HEK293 (cell line): ENCODE results near the gene SETD1B.
A peak's percentile ranks its signal among the peaks of the same experiment; 100 is the strongest.

Source experiments
- PATZ1 ChIP-seq: fragments of 450-650 bp; formaldehyde crosslinking; IDR thresholded peaks from 2 replicates; pipeline ENCODE4 v1.5.1; 2016; ENCODE audit warnings: missing biosample characterization, missing genetic modification characterization
- PRDM10 ChIP-seq: fragments of 450-650 bp; formaldehyde crosslinking; IDR thresholded peaks from 2 replicates; pipeline ENCODE4 v1.5.1; 2016; ENCODE audit warnings: missing biosample characterization, missing genetic modification characterization
- RBAK ChIP-seq: fragments of 450-650 bp; formaldehyde crosslinking; IDR thresholded peaks from 2 replicates; pipeline ENCODE4 v1.5.1; 2016; ENCODE audit warnings: missing biosample characterization, missing genetic modification characterization
- SP7 ChIP-seq: fragments of 450-650 bp; formaldehyde crosslinking; IDR thresholded peaks from 2 replicates; pipeline ENCODE4 v1.5.1; 2016; ENCODE audit warnings: missing biosample characterization, missing genetic modification characterization
- ZBTB8A ChIP-seq: fragments of 450-650 bp; formaldehyde crosslinking; IDR thresholded peaks from 2 replicates; pipeline ENCODE4 v1.5.1; 2016; ENCODE audit warnings: missing biosample characterization, missing genetic modification characterization
- ZFHX2 ChIP-seq: fragments of 450-650 bp; formaldehyde crosslinking; conservative IDR thresholded peaks from 2 replicates; pipeline ENCODE4 v1.5.1; 2016; ENCODE audit warnings: missing biosample characterization, missing genetic modification characterization
- ZNF18 ChIP-seq: fragments of 450-650 bp; formaldehyde crosslinking; IDR thresholded peaks from 2 replicates; pipeline ENCODE4 v1.5.1; 2016; ENCODE audit warnings: missing biosample characterization, missing genetic modification characterization
- ZNF2 ChIP-seq: fragments of 450-650 bp; formaldehyde crosslinking; IDR thresholded peaks from 2 replicates; pipeline ENCODE4 v1.5.1; 2016; ENCODE audit warnings: missing biosample characterization, missing genetic modification characterization
- ZNF23 ChIP-seq: fragments of 450-650 bp; formaldehyde crosslinking; IDR thresholded peaks from 2 replicates; pipeline ENCODE4 v1.5.1; 2016; ENCODE audit warnings: missing biosample characterization, missing genetic modification characterization, borderline replicate concordance
- ZNF366 ChIP-seq: fragments of 450-650 bp; formaldehyde crosslinking; conservative IDR thresholded peaks from 2 replicates; pipeline ENCODE4 v1.5.1; 2016; ENCODE audit warnings: missing biosample characterization, missing genetic modification characterization
- ZNF510 ChIP-seq: fragments of 450-650 bp; formaldehyde crosslinking; IDR thresholded peaks from 2 replicates; pipeline ENCODE4 v1.5.1; 2018; ENCODE audit warnings: mild to moderate bottlenecking, missing genetic modification characterization, missing biosample characterization; ENCODE audit not compliant: insufficient replicate concordance
- ZNF561 ChIP-seq: fragments of 450-650 bp; IDR thresholded peaks from 2 replicates; pipeline ENCODE4 v1.5.1; 2018; ENCODE audit warnings: missing biosample characterization, missing genetic modification characterization, borderline replicate concordance
- ZNF629 ChIP-seq: fragments of 450-650 bp; formaldehyde crosslinking; IDR thresholded peaks from 2 replicates; pipeline ENCODE4 v1.5.1; 2017; ENCODE audit warnings: missing biosample characterization, missing genetic modification characterization
- ZNF664 ChIP-seq: fragments of 450-650 bp; formaldehyde crosslinking; IDR thresholded peaks from 2 replicates; pipeline ENCODE4 v1.5.1; 2016; ENCODE audit warnings: missing biosample characterization, missing genetic modification characterization
- TF ChIP-seq, protein P1 (sequence below): fragments of 450-650 bp; formaldehyde crosslinking; optimal IDR thresholded peaks from 2 replicates; pipeline ENCODE3; 2016; ENCODE audit warnings: missing biosample characterization, mild to moderate bottlenecking, missing genetic modification characterization
- TF ChIP-seq, protein P2 (sequence below): fragments of 450-650 bp; IDR thresholded peaks from 2 replicates; pipeline ENCODE4 v1.5.1; 2018; ENCODE audit warnings: missing biosample characterization, missing genetic modification characterization
- TF ChIP-seq, protein P3 (sequence below): fragments of 450-650 bp; formaldehyde crosslinking; conservative IDR thresholded peaks from 2 replicates; pipeline ENCODE4 v1.5.1; 2016; ENCODE audit warnings: low read depth, missing biosample characterization, missing genetic modification characterization
- TF ChIP-seq, protein P4 (sequence below): fragments of 450-650 bp; formaldehyde crosslinking; IDR thresholded peaks from 2 replicates; pipeline ENCODE4 v1.5.1; 2017; ENCODE audit warnings: missing biosample characterization, missing genetic modification characterization
- TF ChIP-seq, protein P5 (sequence below): fragments of 450-650 bp; formaldehyde crosslinking; IDR thresholded peaks from 2 replicates; pipeline ENCODE4 v1.5.1; 2017; ENCODE audit warnings: missing biosample characterization, missing genetic modification characterization

Gene SETD1B

GRCh38 chr12:121799842-121800693, 3.7 kb upstream of the SETD1B start (continued):
- TF ChIP-seq PATZ1 (tag by site-specific recombination) (peak; percentile 99), ZBTB8A (tag by site-specific recombination) (peak; percentile 98), ZNF18 (tag by site-specific recombination) (peak; percentile 83), PRDM10 (tag by site-specific recombination) (peak; percentile 82), ZFHX2 (tag by site-specific recombination) (peak; percentile 76), ZNF2 (tag by site-specific recombination) (peak; percentile 84; the same call in 1 of the 2 replicates), RBAK (tag by site-specific recombination) (no peak), ZNF366 (tag by site-specific recombination) (peak; percentile 70), ZNF510 (tag by site-specific recombination) (no peak), ZNF664 (tag by site-specific recombination) (no peak), ZNF629 (tag by site-specific recombination) (peak; percentile 80), ZNF561 (tag by site-specific recombination) (peak; percentile 88), ZNF23 (tag by site-specific recombination) (no peak), SP7 (tag by site-specific recombination) (peak; percentile 90)
- TF ChIP-seq, protein P1, sequence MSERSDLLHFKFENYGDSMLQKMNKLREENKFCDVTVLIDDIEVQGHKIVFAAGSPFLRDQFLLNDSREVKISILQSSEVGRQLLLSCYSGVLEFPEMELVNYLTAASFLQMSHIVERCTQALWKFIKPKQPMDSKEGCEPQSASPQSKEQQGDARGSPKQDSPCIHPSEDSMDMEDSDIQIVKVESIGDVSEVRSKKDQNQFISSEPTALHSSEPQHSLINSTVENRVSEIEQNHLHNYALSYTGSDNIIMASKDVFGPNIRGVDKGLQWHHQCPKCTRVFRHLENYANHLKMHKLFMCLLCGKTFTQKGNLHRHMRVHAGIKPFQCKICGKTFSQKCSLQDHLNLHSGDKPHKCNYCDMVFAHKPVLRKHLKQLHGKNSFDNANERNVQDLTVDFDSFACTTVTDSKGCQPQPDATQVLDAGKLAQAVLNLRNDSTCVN (tag by site-specific recombination) = peak; percentile 50
- TF ChIP-seq, protein P2, sequence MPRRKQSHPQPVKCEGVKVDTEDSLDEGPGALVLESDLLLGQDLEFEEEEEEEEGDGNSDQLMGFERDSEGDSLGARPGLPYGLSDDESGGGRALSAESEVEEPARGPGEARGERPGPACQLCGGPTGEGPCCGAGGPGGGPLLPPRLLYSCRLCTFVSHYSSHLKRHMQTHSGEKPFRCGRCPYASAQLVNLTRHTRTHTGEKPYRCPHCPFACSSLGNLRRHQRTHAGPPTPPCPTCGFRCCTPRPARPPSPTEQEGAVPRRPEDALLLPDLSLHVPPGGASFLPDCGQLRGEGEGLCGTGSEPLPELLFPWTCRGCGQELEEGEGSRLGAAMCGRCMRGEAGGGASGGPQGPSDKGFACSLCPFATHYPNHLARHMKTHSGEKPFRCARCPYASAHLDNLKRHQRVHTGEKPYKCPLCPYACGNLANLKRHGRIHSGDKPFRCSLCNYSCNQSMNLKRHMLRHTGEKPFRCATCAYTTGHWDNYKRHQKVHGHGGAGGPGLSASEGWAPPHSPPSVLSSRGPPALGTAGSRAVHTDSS (tag by site-specific recombination) = no peak; the same call in 1 of the 2 replicates
- TF ChIP-seq, protein P3, sequence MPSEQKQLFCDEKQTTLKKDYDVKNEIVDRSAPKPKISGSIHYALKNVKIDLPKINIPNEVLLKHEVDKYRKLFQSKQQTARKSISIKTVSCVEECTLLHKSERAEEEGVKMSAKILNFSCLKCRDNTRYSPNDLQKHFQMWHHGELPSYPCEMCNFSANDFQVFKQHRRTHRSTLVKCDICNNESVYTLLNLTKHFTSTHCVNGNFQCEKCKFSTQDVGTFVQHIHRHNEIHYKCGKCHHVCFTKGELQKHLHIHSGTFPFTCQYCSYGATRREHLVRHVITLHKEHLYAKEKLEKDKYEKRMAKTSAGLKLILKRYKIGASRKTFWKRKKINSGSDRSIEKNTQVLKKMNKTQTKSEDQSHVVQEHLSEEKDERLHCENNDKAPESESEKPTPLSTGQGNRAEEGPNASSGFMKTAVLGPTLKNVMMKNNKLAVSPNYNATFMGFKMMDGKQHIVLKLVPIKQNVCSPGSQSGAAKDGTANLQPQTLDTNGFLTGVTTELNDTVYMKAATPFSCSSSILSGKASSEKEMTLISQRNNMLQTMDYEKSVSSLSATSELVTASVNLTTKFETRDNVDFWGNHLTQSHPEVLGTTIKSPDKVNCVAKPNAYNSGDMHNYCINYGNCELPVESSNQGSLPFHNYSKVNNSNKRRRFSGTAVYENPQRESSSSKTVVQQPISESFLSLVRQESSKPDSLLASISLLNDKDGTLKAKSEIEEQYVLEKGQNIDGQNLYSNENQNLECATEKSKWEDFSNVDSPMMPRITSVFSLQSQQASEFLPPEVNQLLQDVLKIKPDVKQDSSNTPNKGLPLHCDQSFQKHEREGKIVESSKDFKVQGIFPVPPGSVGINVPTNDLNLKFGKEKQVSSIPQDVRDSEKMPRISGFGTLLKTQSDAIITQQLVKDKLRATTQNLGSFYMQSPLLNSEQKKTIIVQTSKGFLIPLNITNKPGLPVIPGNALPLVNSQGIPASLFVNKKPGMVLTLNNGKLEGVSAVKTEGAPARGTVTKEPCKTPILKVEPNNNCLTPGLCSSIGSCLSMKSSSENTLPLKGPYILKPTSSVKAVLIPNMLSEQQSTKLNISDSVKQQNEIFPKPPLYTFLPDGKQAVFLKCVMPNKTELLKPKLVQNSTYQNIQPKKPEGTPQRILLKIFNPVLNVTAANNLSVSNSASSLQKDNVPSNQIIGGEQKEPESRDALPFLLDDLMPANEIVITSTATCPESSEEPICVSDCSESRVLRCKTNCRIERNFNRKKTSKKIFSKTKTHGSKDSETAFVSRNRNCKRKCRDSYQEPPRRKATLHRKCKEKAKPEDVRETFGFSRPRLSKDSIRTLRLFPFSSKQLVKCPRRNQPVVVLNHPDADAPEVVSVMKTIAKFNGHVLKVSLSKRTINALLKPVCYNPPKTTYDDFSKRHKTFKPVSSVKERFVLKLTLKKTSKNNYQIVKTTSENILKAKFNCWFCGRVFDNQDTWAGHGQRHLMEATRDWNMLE (tag by site-specific recombination) = no peak
- TF ChIP-seq, protein P4, sequence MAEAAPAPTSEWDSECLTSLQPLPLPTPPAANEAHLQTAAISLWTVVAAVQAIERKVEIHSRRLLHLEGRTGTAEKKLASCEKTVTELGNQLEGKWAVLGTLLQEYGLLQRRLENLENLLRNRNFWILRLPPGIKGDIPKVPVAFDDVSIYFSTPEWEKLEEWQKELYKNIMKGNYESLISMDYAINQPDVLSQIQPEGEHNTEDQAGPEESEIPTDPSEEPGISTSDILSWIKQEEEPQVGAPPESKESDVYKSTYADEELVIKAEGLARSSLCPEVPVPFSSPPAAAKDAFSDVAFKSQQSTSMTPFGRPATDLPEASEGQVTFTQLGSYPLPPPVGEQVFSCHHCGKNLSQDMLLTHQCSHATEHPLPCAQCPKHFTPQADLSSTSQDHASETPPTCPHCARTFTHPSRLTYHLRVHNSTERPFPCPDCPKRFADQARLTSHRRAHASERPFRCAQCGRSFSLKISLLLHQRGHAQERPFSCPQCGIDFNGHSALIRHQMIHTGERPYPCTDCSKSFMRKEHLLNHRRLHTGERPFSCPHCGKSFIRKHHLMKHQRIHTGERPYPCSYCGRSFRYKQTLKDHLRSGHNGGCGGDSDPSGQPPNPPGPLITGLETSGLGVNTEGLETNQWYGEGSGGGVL (tag by site-specific recombination) = peak; percentile 96
- TF ChIP-seq, protein P5, sequence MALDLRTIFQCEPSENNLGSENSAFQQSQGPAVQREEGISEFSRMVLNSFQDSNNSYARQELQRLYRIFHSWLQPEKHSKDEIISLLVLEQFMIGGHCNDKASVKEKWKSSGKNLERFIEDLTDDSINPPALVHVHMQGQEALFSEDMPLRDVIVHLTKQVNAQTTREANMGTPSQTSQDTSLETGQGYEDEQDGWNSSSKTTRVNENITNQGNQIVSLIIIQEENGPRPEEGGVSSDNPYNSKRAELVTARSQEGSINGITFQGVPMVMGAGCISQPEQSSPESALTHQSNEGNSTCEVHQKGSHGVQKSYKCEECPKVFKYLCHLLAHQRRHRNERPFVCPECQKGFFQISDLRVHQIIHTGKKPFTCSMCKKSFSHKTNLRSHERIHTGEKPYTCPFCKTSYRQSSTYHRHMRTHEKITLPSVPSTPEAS (tag by site-specific recombination) = no peak
